ENCODE data around the gene KSR1.
"Not testable (repeated sequence)": the region's sequence is repeated elsewhere in the genome, so short reads cannot be mapped to it uniquely, and the experiment has no call there.

- TF ChIP-seq CTCF (conservative IDR thresholded peaks at IDR 0.05); EZH2 (IDR thresholded peaks at IDR 0.05; ENCODE audit: low read depth): not testable (repeated sequence)
These were observed 197.3 kb downstream of the KSR1 start for GRCh38 chr17:27653449-27653971.
